GM12801 (cell line): Measurements from ENCODE around the gene MAN1C1.

Experiments
- TF ChIP-seq, protein P1 (sequence below): IDR thresholded peaks from one replicate; pipeline ENCODE4 v1.5.1; 2011; ENCODE audit warnings: control low read depth; ENCODE audit not compliant: insufficient read length; ENCODE audit errors: extremely low read depth

The MAN1C1 gene

DNA sequence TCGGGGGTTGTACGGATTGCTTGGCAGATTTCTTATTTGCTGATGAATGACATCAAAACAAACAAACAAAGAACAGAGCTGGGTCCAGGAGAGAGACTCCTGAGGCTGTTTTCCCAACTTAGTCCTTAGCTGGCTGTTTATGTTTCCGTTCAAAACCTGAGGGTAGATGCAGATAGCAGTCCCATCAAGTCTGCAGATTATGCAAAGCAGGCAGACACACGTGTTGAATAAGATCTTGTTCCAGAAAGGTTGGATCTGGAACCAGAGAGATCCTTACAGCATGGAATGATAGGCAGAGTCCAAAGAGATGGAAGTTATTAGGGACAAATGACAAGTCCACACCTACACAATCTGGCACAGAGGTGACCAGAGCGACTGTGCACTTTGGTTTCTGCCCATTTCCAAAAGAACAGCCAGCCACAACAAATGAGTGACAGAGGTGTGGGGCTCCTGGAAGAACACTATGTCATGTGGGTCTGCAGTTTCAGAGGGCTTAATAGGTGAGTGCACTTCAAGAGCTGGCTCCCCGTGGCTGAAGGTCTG, 65.5 kb downstream of the MAN1C1 start:
- TF ChIP-seq, protein P1, sequence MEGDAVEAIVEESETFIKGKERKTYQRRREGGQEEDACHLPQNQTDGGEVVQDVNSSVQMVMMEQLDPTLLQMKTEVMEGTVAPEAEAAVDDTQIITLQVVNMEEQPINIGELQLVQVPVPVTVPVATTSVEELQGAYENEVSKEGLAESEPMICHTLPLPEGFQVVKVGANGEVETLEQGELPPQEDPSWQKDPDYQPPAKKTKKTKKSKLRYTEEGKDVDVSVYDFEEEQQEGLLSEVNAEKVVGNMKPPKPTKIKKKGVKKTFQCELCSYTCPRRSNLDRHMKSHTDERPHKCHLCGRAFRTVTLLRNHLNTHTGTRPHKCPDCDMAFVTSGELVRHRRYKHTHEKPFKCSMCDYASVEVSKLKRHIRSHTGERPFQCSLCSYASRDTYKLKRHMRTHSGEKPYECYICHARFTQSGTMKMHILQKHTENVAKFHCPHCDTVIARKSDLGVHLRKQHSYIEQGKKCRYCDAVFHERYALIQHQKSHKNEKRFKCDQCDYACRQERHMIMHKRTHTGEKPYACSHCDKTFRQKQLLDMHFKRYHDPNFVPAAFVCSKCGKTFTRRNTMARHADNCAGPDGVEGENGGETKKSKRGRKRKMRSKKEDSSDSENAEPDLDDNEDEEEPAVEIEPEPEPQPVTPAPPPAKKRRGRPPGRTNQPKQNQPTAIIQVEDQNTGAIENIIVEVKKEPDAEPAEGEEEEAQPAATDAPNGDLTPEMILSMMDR: no peak

DNA sequence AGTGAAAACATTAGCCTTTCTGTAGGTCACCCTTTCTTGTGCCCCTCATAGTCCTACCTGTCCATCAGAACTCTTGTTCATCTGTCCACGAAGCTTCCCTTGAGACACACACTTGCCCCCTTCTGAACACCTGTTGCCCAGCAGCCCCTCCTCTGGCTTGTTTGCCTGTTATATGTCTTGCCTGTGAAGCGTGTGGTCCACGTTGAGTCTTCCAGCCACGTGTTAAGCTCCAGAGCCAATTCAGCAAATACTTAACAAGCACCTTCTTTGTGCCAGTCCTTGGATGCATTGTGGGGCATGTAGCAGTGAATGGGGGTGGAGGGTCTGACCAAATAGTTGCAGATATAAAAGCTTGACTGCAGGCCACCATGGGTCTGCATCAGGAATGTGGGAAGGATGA, 66.6 kb downstream of the MAN1C1 start:
- TF ChIP-seq, protein P1: no peak

- TF ChIP-seq, protein P1: no peak
These were observed 67.1 kb downstream of the MAN1C1 start for GRCh38 chr1:25683731-25684130.

DNA sequence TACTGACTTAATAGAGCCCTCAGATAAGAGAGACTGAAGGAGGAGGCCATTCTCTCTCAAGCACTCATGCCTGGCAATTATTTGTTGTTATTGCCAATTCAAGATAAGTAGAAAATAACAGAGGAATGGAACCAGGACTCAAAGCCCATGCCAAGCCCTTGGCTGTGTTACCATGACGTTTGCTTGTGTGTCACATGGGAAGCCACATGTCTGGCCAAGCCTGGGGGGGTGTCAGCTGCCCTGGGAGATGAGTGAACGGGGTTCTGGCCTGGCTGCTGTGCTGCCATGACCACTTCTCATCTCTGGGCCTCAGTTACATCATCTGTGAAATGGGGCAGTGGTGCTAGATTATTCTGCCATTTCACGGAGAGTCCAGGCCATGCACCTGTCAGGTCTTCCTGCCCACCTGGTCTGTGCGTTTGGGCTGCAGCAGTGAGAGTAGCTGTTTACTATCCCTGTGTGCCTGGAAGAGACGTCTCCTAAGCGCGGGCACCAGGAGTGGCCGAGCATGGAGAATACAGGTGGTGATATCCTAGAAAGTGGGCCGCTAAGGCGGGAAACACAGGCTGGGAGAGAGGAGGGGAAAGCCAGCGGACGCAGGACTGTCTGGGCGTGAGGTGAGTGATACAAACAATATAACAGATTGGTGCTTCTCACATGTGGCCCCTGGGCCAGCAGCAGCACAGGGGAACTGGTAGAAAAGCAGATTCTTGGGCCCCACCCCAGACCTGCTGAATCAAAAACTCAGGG, 67.8 kb downstream of the MAN1C1 start:
- TF ChIP-seq, protein P1: no peak

DNA sequence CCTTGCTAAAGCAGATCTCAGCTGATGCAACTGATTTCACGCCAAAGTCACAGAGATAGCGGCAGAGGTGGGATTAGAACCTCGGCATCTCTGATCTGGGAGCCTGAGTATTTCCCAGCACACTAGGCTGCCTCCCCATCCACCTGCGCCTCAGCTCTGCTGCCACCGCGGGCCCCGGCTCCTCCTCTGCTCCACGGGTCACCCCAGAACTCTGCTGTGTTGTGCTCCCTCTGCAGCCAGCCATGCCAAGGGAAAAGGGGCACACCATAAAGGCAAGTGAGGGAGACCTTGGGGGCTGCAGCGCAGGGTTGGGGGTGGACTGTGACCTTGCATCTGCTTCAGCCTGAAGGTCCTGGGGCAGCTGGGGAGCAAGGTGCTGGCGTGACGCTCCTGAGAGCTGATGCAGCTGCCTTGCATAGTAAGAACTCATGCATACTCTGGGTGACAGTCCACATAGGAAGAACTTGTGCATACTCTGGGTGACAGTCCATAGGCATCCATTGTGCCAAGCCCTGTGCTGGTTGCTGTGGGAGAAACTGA, 68.7 kb downstream of the MAN1C1 start:
- TF ChIP-seq, protein P1: no peak

DNA sequence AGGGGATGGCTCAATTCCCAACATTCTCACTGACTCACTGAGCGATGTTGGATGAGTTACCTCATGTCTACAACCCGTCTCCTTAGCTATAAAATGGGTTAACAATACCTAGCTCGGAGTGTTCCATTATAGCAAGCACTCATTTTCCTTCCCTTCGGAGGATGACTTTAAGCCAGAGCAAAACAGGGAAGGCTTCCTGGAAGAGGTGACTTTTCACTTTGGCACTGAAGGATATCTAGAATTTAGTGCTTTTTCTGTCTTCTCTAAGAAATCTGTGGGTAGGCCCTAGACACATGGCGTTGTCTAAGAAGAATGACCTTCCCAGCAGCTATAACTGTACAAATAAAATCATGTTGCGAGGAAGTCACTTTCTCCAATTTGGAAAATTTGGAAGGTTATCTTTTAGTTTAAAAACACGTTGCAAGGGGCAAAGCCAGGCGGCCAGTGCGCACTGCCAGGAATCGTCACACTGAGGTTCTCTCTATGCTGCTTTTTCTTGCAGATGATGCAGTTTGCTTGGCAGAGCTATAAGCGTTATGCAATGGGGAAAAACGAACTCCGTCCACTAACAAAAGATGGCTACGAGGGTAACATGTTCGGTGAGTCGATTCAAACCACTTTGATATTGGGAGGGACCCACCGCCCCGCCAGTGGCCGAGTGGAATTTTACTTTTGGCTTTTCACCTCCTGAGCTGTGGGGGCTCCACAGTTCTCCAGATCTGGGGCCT, 69.5 kb downstream of the MAN1C1 start:
- TF ChIP-seq, protein P1: no peak
